ENCODE results near the gene BMPR1B.

GRCh38 chr4:94970650-94971049 is 212.9 kb downstream of the BMPR1B start:
- no peak for TF ChIP-seq CTCF (IDR thresholded peaks at IDR 0.05)
- TF ChIP-seq EP300 (IDR thresholded peaks at IDR 0.05) = no peak

Data from ovary (tissue), 3 donors.